ENCODE results near the gene CDC20. TPM values are rescaled to one million over a fixed set of nuclear protein-coding genes. Genes with fewer than 3 reads are reported as not detected.

The CDC20 gene
- total RNA-seq, 1 donor from 2014 or later = 22.5 TPM

- no peak for DNase-seq
Measured at GRCh38 chr1:43334453-43335205, 24.2 kb upstream of the CDC20 start.

GRCh38 chr1:43337588-43337987 lies 21.2 kb upstream of the CDC20 start, which contains the start of gene MPL:
TSS of gene MPL (plus strand) at chr1:43337818. CDS start at chr1:43337849, 31 bp downstream.
- H3K36me3 Mint-ChIP-seq (ENCODE audit: unreplicated experiment) = no peaks in the 10 kb centered on the region
- DNase-seq = no peak
- no peaks in the 10 kb centered on the region for H3K4me1 Mint-ChIP-seq (ENCODE audit: low read depth, unreplicated experiment)
- H3K4me3 Mint-ChIP-seq (ENCODE audit: unreplicated experiment) = no peak within 1 kb of the TSS
- H3K27ac Mint-ChIP-seq (ENCODE audit: unreplicated experiment) = peak within 1 kb of the TSS; percentile 7
- H3K27me3 Mint-ChIP-seq (ENCODE audit: unreplicated experiment) = peaks cover 2% of the 10 kb centered on the region
- peaks cover 2% of the 10 kb centered on the region for H3K9me3 Mint-ChIP-seq (ENCODE audit: unreplicated experiment)
- no peak for TF ChIP-seq CTCF (IDR thresholded peaks at IDR 0.05; ENCODE audit: partially characterized antibody, unreplicated experiment)

More at GRCh38 chr1:43334453-43335205, 24.2 kb upstream of the CDC20 start:
- no peaks in the 10 kb centered on the region for H3K4me1 Mint-ChIP-seq (ENCODE audit: low read depth, unreplicated experiment)
- H3K27me3 Mint-ChIP-seq (ENCODE audit: unreplicated experiment) = peaks cover 4% of the 10 kb centered on the region
- H3K4me3 Mint-ChIP-seq (ENCODE audit: unreplicated experiment) = no peak overlapping the region
- no peak overlapping the region for H3K27ac Mint-ChIP-seq (ENCODE audit: unreplicated experiment)
- no peaks in the 10 kb centered on the region for H3K36me3 Mint-ChIP-seq (ENCODE audit: unreplicated experiment)
- no peak for TF ChIP-seq CTCF (IDR thresholded peaks at IDR 0.05; ENCODE audit: partially characterized antibody, unreplicated experiment)
- no peaks in the 10 kb centered on the region for H3K9me3 Mint-ChIP-seq (ENCODE audit: unreplicated experiment)

- peaks cover 2% of the 10 kb centered on the region for H3K27me3 Mint-ChIP-seq (ENCODE audit: unreplicated experiment)
- no peaks in the 10 kb centered on the region for H3K36me3 Mint-ChIP-seq (ENCODE audit: unreplicated experiment)
- no peaks in the 10 kb centered on the region for H3K4me1 Mint-ChIP-seq (ENCODE audit: low read depth, unreplicated experiment)
- H3K4me3 Mint-ChIP-seq (ENCODE audit: unreplicated experiment) = no peak overlapping the region
- DNase-seq = no peak
- no peak for TF ChIP-seq CTCF (IDR thresholded peaks at IDR 0.05; ENCODE audit: partially characterized antibody, unreplicated experiment)
- H3K9me3 Mint-ChIP-seq (ENCODE audit: unreplicated experiment) = peaks cover 2% of the 10 kb centered on the region
- no peak overlapping the region for H3K27ac Mint-ChIP-seq (ENCODE audit: unreplicated experiment)
Measured at GRCh38 chr1:43338001-43338400, 20.8 kb upstream of the CDC20 start.

- Mint-ChIP-seq H3K27ac (ENCODE audit: unreplicated experiment) (no peak overlapping the region), H3K9me3 (ENCODE audit: unreplicated experiment) (peaks cover 2% of the 10 kb centered on the region), H3K36me3 (ENCODE audit: unreplicated experiment) (no peaks in the 10 kb centered on the region), H3K27me3 (ENCODE audit: unreplicated experiment) (no peaks in the 10 kb centered on the region), H3K4me3 (ENCODE audit: unreplicated experiment) (no peak overlapping the region), H3K4me1 (ENCODE audit: low read depth, unreplicated experiment) (peaks cover 2% of the 10 kb centered on the region)
- no peak for TF ChIP-seq CTCF (IDR thresholded peaks at IDR 0.05; ENCODE audit: partially characterized antibody, unreplicated experiment)
- no peak for DNase-seq
Measured at GRCh38 chr1:43339584-43340232, 19.1 kb upstream of the CDC20 start.

GRCh38 chr1:43340559-43340958 lies 18.2 kb upstream of the CDC20 start:
- H3K27ac Mint-ChIP-seq (ENCODE audit: unreplicated experiment) = no peak overlapping the region
- peaks cover 2% of the 10 kb centered on the region for H3K9me3 Mint-ChIP-seq (ENCODE audit: unreplicated experiment)
- peaks cover 2% of the 10 kb centered on the region for H3K4me1 Mint-ChIP-seq (ENCODE audit: low read depth, unreplicated experiment)
- H3K27me3 Mint-ChIP-seq (ENCODE audit: unreplicated experiment) = no peaks in the 10 kb centered on the region
- TF ChIP-seq CTCF (IDR thresholded peaks at IDR 0.05; ENCODE audit: partially characterized antibody, unreplicated experiment) = no peak
- DNase-seq = no peak
- H3K4me3 Mint-ChIP-seq (ENCODE audit: unreplicated experiment) = no peak overlapping the region
- H3K36me3 Mint-ChIP-seq (ENCODE audit: unreplicated experiment) = no peaks in the 10 kb centered on the region
